HG03097 (cell line): Measurements from ENCODE around the gene TMEM62.
"Not testable (repeated sequence)": the region's sequence is repeated elsewhere in the genome, so short reads cannot be mapped to it uniquely, and the experiment has no call there.

Source experiments
- ATAC-seq: cut with Tn5 transposase; IDR thresholded peaks from one replicate; pipeline ENCODE4 v1.9.1; 2021; ENCODE audit not compliant: unreplicated experiment, low FRiP score

The TMEM62 gene

DNA sequence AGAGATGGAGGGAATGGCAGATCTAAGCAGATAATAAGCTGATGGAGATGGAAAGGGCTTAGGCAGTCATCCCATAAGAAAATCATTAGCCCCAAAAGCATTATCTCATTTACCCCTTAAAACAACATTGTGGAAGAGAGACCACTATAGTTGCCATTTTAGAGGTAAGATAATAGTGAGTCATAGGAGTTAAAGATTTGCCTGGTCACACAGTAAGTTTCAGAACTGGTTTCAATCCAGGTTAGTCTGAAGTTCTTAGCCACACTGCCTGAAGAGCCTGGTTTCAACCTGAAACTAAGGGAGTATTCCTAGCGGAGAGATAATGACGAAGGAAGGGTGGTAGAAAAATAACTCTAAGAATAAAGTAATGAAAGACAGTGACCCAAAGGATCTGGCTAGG is 14.6 kb upstream of the TMEM62 start:
- ATAC-seq: no peak

DNA sequence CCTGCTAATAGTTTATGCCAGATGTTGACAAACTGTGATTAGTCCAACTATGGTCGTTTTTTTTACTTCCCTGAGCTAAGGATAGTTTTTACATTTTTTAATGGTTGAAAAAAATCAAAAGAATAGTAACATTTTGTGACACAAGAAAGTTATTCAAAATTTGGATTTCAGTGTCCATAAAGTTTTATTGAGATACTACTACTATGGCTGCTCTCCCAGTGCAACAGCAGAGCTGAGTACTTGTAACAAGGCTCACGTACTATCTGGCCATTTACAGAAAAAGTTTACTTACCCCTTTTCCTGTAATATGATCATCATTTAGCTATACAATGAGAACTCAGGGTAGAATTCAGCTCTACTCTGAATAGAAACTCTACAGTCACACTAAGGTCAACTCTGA is 11.5 kb upstream of the TMEM62 start:
- no peak for ATAC-seq

DNA sequence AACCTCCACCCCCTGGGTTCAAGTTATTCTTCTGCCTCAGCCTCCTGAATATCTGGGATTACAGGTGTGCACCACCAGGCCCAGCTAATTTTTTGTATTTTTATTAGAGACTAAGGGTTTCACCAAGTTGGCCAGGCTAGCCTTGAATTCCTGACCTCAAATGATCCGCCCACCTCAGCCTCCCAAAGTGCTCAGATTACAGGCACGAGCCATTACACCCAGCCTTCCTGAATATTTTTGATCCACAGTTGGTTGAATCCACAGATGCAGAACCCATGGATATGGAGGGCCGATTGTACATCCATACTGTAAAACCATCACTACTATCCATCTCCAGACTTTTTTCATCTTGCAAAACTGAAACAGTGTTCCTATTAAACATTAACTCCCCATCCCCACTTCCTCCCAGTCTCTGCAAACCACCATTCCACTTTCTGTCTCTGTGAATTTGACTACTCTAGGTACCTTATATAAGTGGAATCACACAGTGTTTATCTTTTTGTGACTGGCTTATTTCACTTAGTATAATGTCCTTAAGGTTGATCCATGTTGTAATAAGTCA is 8.2 kb upstream of the TMEM62 start:
- ATAC-seq: no peak

DNA sequence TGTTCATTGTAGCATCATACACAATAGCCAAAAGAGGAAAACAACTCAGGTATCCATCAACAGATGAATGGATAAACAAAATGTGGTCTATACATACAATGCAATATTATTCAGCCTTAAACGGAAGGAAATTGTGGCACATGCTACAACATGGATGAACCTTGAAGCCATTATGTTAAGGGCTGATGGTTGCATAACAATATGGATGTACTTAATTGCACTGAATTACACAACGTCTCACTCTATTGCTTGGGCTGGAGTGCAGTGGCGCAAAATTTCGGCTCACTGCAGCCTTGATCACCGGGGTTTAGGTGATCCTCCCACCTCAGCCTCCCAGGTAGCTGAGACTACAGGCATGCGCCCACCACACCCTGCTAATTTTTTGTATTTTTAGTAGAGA is 7.0 kb upstream of the TMEM62 start:
- no peak for ATAC-seq

DNA sequence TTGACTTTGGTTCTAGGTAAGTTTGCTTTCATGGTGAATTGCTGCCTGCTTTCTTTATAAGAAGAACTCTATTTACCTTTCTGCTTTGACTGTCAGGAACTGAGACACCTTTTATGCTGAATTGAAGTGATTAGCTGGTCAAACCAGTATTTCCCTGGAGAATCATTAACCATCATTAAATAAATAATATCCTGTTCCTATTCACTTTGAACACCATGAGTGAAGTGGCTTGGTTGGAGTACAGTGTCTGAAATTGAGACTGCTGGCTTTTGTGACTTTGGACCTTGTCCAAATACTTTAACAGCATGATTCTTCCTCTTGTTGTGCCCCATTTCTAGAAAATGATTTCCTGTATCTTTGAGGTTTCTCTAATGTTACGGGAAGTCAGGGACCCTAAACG is 5.6 kb upstream of the TMEM62 start:
- no peak for ATAC-seq

DNA sequence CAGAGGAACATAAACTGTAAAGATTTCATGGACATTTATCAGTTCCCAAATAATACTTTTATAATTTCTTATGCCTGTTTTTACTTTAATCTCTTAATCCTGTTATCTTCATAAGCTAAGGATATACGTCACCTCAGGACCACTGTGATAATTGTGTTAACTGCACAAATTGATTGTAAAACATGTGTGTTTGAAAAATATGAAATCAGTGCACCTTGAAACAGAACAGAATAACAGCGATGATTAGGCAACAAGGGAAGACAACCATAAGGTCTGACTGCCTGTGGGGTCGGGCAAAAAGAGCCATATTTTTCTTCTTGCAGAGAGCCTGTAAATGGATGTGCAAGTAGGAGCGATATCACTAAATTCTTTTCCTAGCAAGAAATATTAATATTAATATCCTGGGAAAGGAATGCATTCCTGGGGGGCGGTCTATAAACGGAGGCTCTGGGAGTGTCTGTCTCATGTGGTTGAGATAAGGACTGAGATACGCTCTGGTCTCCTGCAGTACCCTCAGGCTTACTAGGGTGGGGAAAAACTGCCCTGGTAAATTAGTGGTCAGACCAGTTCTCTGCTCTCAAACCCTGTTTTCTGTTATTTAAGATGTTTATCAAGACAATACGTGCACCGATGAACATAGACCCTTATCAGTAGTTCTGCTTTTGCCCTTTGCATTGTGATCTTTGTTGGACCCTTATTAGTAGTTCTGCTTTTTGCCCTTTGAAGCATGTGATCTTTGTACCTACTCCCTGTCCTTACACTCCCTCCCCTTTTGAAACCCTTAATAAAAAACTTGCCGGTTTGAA is 5.0 kb upstream of the TMEM62 start:
- not testable (repeated sequence) for ATAC-seq

DNA sequence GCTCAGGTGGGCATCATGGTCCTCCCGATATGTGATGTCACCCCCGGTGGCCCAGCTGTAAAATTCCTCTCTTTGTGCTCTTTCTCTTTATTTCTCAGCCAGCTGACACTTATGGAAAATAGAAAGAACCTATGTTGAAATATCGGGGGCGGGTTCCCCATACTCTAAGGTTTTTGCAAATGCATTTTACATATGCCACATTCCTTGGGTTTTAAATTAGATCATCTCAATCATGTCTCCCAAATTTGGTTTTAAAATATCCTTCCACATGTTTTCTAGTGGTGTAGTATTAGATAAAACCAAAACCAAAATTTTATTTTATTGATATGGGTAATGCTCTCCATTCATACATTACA is 4.4 kb upstream of the TMEM62 start:
- ATAC-seq: no peak

DNA sequence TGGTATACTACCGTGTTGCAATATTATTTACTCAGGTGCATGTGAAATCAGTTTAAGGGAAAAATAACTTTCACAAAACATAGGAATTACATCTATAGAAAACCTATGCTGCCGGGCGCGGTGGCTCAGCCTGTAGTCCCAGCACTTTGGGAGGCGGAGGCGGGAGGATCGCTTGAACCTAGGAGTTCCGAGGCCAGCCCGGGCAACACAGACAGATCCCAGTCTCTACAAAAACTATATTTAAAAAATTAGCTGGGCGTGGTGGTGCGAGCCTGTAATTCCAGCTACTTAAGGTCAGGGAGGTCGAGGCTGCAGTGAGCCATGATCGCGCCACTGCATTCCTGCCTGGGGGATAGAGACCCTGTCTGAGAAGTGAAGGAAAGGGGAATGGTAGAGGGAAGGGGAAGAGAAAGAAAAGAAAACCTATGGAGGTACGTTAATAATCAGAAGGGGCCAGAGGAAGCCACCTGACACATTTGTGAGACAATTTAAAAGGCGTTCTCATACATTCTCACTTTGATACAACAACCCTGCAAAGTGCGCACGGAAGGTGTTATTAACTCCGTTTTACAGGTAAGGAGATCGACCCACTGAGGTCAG is 456 bp upstream of the TMEM62 start:
- no peak for ATAC-seq

DNA sequence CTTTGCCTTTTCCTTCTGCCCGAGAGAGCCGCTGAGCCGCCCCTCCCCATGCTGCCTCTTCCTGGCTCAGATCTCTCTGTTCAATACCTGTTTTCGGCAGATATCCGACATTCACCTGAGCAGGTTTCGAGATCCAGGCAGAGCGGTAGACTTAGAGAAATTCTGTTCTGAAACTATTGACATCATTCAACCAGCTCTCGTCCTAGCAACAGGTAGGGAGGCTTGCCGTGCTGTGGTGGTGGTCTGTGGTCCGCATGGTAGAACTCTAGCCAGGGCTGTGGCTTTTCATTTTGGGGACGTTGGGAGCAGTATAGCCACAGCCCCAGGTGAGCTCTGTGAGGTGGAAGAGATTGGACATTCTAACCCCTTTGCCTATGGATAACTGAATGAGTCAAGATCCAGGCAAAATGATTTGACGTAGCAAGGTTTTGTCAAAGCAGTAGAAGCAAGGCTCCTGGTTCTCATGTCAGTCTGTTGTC is 810 bp downstream of the TMEM62 start:
- no peak for ATAC-seq

DNA sequence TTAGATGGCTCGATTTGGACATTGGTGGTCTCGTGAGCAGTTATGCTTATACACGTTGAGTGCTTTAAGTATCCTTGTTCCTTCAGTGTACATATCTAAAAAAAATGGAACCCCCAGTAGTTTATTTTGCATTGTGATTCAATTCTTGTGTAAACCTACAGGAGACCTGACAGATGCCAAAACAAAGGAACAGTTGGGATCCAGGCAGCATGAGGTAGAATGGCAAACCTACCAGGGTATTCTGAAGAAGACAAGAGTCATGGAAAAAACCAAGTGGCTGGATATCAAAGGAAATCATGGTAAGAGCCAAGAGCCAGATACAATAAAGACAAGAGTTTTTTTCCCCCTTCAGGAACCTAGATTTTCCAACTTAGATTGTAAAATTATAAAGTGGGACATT is 2.0 kb downstream of the TMEM62 start:
- no peak for ATAC-seq

DNA sequence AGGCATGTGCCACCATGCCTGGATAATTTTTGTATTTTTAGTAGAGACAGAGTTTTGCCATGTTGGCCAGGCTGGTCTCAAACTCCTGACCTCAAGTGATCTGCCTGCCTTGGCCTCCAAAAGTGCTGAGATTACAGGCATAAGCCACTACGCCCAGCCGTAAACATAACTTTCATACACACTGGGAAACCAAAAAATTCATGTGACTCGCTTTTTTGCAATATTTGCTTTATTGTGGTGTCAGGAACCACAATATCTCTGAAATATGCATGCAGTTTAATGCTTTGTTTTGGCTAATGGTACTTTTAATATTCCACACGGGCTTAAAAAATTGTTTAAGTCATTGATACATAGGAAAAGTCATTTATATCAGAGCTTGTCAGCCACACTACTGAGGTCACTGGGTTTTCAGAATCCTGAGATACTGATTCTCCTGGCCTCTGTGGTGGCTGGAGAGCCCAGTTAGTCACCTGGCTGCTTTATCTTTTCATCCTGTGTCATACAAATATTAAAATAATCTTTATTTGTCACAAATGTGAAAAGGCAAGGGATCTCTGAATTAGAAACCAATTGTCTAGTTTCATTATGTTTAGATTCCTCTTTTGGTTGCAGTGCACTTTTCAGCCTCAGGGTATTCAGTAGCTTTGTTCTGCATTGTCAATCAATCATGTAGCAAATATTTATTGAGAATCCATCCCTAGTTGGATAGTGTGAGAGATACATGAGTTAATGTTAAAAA is 10.0 kb downstream of the TMEM62 start:
- no peak for ATAC-seq

DNA sequence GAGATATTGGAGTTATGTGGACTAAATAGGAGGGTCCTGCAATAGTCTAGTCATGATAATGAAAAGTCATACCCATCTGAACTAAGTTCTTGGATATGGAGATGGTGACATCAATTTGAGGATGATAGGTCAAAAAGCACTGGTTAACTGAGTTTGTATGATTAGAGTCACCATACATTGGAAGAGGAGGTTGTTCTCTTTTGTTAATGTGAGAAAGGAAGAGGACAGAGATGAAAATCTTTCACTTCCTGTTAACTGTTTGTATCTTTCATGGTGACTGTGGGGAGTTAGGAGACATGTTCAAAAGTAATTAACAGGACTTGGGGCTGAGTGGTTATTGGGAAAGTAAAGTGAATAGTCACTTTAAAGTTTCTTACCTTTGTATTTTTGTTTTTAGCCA is 11.1 kb downstream of the TMEM62 start:
- no peak for ATAC-seq

DNA sequence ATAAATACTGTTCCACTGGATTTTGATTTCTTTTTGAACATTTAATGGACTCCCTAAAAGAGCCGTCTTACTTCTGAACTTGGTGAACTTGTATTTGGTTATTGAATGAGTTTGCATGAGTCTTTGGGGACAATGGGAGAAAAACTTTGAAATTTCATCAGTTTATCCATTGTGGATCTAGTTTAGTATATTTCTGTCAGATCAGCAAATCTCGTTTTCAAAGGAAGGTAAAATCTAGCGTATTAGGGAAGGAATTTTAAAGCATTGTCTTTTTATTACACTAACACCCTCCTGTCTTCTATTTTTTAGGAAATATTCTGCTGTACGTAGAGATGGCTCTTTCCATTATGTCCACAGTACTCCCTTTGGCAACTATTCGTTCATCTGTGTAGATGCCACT is 12.8 kb downstream of the TMEM62 start:
- no peak for ATAC-seq

DNA sequence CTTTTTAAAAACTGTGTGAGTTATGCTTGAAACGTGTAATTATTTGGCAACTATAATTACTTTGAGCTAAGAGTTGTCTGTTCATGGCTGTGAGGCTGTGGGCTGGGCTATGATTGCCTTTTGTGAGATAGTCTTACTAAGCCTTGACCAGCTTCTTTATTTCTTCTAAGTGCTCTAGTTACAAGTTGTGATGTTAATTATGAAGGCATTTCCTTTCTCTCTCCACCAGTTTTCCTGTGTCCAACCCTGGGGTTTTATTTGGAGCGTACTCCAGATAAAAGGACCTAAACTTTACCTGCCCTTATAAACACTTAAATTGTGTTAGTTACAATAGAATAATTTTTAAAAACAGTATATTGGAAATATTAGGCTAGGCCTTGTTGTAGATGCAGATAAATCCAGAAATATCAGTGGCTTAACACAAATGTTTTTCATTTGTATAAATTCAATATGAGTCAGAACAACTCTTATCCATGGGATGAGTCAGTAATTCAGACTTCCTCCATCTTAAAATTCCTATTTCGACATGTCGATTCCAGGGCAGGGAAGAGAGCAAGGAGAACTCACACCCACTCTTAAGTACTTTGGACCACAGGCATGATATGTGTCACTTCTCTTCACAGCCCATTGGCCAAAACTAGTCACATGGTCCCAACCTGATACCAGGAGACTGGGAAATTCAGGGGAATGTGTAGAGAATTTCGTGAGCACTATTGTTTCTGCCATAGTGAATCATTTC is 17.0 kb downstream of the TMEM62 start:
- no peak for ATAC-seq

DNA sequence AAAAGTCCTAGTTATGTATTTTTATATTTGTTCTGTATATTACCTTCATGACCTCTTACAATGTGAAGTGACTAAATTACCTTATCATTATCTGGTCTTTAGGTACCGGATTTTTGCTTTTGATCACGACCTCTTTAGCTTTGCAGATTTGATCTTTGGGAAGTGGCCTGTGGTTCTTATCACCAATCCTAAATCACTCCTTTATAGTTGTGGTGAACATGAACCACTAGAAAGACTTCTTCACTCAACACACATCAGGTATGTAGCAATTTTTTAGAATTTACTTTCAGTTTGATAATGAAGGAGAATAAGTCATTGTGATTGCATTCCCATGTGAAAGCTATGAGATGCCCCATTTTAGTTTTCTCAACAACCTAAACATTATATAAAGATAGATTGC is 18.3 kb downstream of the TMEM62 start:
- no peak for ATAC-seq

DNA sequence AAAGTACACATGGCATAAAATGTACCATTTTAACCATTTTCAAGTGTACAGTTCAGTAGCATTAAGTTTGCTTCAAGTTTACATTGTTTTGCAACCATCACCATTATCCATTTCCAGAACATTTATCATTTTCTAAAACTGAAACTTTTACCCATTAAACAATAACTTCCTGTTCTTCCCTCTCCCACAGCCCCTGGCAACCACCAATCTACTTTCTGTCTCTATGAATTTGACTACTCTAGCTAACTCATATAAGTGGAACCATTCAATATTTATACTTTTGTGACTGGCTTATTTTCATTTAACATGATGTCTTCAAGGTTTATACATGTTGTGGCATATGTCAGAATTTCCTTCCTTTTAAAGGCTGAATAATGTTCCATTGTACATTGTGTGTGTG is 19.9 kb downstream of the TMEM62 start:
- ATAC-seq: no peak

DNA sequence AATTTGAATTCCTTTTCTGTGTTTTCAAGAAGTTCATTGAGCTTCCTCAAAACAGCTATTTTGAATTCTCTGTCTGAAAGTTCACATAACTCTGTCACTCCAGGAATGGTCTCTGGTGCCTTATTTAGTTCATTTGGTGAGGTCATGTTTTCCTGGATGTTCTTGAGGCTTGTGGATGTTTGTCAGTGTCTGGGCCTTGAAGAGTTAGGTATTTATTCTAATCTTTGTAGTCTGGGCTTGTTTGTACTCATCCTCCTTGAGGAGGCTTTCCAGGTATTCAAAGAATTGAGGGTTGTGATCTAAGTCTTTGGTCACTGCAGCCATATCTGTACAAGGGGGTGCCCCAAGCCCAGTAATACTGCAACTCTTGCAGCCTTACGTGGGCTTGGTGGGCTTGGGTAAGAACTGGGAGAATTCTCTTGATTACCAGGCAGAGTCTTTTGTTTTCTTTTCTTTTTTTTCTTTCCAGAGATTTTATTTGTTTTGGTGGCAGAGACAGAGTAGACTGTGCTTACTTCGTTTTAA is 32.5 kb downstream of the TMEM62 start:
- ATAC-seq: no peak

DNA sequence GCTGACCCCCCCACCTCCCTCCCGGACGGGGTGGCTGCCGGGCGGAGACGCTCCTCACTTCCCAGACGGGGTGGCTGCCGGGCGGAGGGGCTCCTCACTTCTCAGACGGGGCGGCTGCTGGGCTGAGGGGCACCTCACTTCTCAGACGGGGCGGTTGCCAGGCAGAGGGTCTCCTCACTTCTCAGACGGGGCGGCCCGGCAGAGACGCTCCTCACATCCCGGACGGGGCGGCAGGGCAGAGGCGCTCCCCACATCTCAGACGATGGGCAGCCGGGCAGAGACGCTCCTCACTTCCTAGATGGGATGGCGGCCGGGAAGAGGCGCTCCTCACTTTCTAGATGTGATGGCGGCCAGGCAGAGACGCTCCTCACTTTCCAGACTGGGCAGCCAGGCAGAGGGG is 33.9 kb downstream of the TMEM62 start:
- ATAC-seq: not testable (repeated sequence)

DNA sequence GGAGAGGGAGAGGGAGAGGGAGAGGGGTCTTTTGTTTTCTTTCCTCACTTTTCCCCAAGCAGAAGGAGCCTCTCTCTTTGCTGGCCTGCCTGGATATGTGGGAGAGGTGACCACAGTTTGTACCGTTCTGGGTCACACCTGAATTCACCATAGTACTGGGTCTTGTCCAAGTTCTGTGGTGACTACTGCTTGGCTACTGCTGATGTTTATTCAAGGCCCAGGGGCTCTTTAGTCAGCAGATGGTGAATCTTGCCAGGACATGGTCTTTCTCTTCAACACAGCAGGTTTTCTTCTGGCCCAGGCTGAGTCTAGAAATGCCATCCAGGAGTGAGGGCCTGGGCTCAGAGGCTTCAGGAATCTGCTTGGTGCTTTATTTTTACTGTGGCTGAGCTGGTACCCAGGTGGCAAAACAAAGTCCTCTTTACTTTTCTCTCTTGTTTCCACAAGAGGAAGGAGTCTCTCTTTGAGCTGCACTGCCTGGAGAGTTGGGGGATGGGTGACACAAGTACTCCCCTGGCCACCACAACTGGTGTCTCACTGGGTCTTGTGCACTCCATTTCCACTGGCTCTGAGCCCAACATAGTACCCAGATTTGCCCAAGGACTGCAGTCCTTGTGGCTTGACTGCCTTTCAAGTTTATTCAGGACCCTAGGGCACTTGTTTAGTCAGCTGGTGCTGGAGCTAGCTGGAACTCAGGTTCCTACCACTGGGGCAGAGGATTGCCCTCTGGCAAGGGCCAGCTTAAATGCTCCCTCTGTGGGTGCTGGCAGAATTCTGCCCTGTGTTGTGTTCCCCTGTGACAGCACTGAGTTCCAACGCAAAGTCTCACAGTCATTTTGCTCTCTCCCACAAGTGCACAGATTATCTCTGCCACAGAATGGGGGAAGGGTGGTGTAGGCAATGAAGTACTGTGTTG is 35.1 kb downstream of the TMEM62 start:
- ATAC-seq: no peak
